Muscle layer of colon (tissue), 2 donors: ENCODE measurements around the gene LRRN4.
"Not testable (repeated sequence)": the region's sequence is repeated elsewhere in the genome, so short reads cannot be mapped to it uniquely, and the experiment has no call there.

ENCODE experiments used
- H3K27ac ChIP-seq: one replicate; pipeline ENCODE4 v1.7.0; 2013; ENCODE audit warnings: low read depth, mild to moderate bottlenecking, low read length, moderate library complexity
- H3K27me3 ChIP-seq, 2 donors: one replicate each; pipeline ENCODE4 v1.7.0; 2013; ENCODE audit warnings: low read length in 2 of 2, mild to moderate bottlenecking in 2 of 2; ENCODE audit not compliant: insufficient read depth in 2 of 2, control insufficient read depth in 1 of 2
- H3K36me3 ChIP-seq: one replicate; pipeline ENCODE4 v1.7.0; 2013; ENCODE audit warnings: mild to moderate bottlenecking, low read length; ENCODE audit not compliant: insufficient read depth
- H3K4me1 ChIP-seq: one replicate; pipeline ENCODE4 v1.7.0; 2013; ENCODE audit warnings: mild to moderate bottlenecking, low read length; ENCODE audit not compliant: insufficient read depth
- H3K4me3 ChIP-seq, 2 donors: one replicate each; pipeline ENCODE4 v1.7.0; 2013; ENCODE audit warnings: low read length in 2 of 2, low read depth in 1 of 2, mild to moderate bottlenecking in 1 of 2, moderate library complexity in 1 of 2
- H3K9ac ChIP-seq: one replicate; pipeline ENCODE4 v1.7.0; 2013; ENCODE audit warnings: low read length
- H3K9me3 ChIP-seq: one replicate; pipeline ENCODE4 v1.7.0; 2013; ENCODE audit warnings: mild to moderate bottlenecking, low read length
- donor health status: abdominal sarcoma.
- donor health status: Adenocarcinoma of cecum.

Gene LRRN4

GRCh38 chr20:6041808-6042265 lies 12.0 kb downstream of the LRRN4 start:
- no peak overlapping the region for H3K9ac ChIP-seq
- H3K4me3 ChIP-seq = no peak overlapping the region
- H3K4me1 ChIP-seq = no peaks in the 10 kb centered on the region
- no peaks in the 10 kb centered on the region for H3K27me3 ChIP-seq
- H3K36me3 ChIP-seq = peaks cover 22% of the 10 kb centered on the region
- no peaks in the 10 kb centered on the region for H3K9me3 ChIP-seq
- H3K27ac ChIP-seq = no peak overlapping the region

- Histone ChIP-seq H3K9me3 (no peaks in the 10 kb centered on the region), H3K36me3 (peaks cover 29% of the 10 kb centered on the region), H3K9ac (no peak overlapping the region), H3K4me1 (no peaks in the 10 kb centered on the region), H3K27ac (no peak overlapping the region), H3K4me3 (no peak overlapping the region), H3K27me3 (no peaks in the 10 kb centered on the region)
Measured at GRCh38 chr20:6040958-6041807, 12.7 kb downstream of the LRRN4 start.

GRCh38 chr20:6040540-6040939 lies 13.3 kb downstream of the LRRN4 start:
- H3K4me3 ChIP-seq = no peak overlapping the region
- H3K27ac ChIP-seq = no peak overlapping the region
- no peak overlapping the region for H3K9ac ChIP-seq
- no peaks in the 10 kb centered on the region for H3K9me3 ChIP-seq
- no peaks in the 10 kb centered on the region for H3K4me1 ChIP-seq
- H3K36me3 ChIP-seq = peaks cover 31% of the 10 kb centered on the region
- no peaks in the 10 kb centered on the region for H3K27me3 ChIP-seq

GRCh38 chr20:6039766-6040165 lies 14.1 kb downstream of the LRRN4 start:
- Histone ChIP-seq H3K27ac (no peak overlapping the region), H3K36me3 (peaks cover 32% of the 10 kb centered on the region), H3K9me3 (no peaks in the 10 kb centered on the region), H3K9ac (no peak overlapping the region), H3K27me3 (no peaks in the 10 kb centered on the region), H3K4me1 (no peaks in the 10 kb centered on the region), H3K4me3 (no peak overlapping the region)

- H3K36me3 ChIP-seq = peaks cover 45% of the 10 kb centered on the region
Measured at GRCh38 chr20:6038256-6038655, 15.6 kb downstream of the LRRN4 start.

GRCh38 chr20:6037082-6037481 lies 16.8 kb downstream of the LRRN4 start:
- no peaks in the 10 kb centered on the region for H3K4me1 ChIP-seq
- H3K27ac ChIP-seq = no peak overlapping the region
- peaks cover 45% of the 10 kb centered on the region for H3K36me3 ChIP-seq

More at GRCh38 chr20:6038256-6038655, 15.6 kb downstream of the LRRN4 start:
- no peaks in the 10 kb centered on the region for H3K27me3 ChIP-seq
- no peak overlapping the region for H3K27ac ChIP-seq
- H3K9ac ChIP-seq = no peak overlapping the region
- H3K9me3 ChIP-seq = no peaks in the 10 kb centered on the region
- H3K4me3 ChIP-seq = no peak overlapping the region
- H3K4me1 ChIP-seq = no peaks in the 10 kb centered on the region

GRCh38 chr20:6036213-6036612 lies 17.6 kb downstream of the LRRN4 start:
- H3K36me3 ChIP-seq = peaks cover 45% of the 10 kb centered on the region
- H3K9me3 ChIP-seq = no peaks in the 10 kb centered on the region
- H3K27me3 ChIP-seq = no peaks in the 10 kb centered on the region
- no peak overlapping the region for H3K4me3 ChIP-seq
- no peak overlapping the region for H3K27ac ChIP-seq
- no peaks in the 10 kb centered on the region for H3K4me1 ChIP-seq
- H3K9ac ChIP-seq = no peak overlapping the region

More at GRCh38 chr20:6037082-6037481, 16.8 kb downstream of the LRRN4 start:
- Histone ChIP-seq H3K9me3 (no peaks in the 10 kb centered on the region), H3K9ac (no peak overlapping the region), H3K4me3 (no peak overlapping the region), H3K27me3 (no peaks in the 10 kb centered on the region)

- no peak overlapping the region for H3K27ac ChIP-seq
- peaks cover 38% of the 10 kb centered on the region for H3K36me3 ChIP-seq
- H3K9me3 ChIP-seq = no peaks in the 10 kb centered on the region
- H3K4me1 ChIP-seq = no peaks in the 10 kb centered on the region
- H3K4me3 ChIP-seq = no peak overlapping the region
- H3K9ac ChIP-seq = no peak overlapping the region
- H3K27me3 ChIP-seq = no peaks in the 10 kb centered on the region
Measured at GRCh38 chr20:6034134-6034969, 19.5 kb downstream of the LRRN4 start.

GRCh38 chr20:6032907-6033306 lies 21.0 kb downstream of the LRRN4 start:
- H3K4me3 ChIP-seq, H3K4me1 ChIP-seq, H3K27me3 ChIP-seq, H3K9ac ChIP-seq, H3K27ac ChIP-seq, H3K9me3 ChIP-seq: not testable (repeated sequence)
- peaks cover 30% of the 10 kb centered on the region for H3K36me3 ChIP-seq

GRCh38 chr20:6030453-6031080 lies 23.3 kb downstream of the LRRN4 start:
- H3K4me3 ChIP-seq = no peak overlapping the region
- H3K4me1 ChIP-seq = no peaks in the 10 kb centered on the region
- H3K9ac ChIP-seq = no peak overlapping the region
- H3K27ac ChIP-seq = no peak overlapping the region
- H3K36me3 ChIP-seq = peaks cover 24% of the 10 kb centered on the region
- no peaks in the 10 kb centered on the region for H3K9me3 ChIP-seq
- H3K27me3 ChIP-seq = no peaks in the 10 kb centered on the region

- Histone ChIP-seq H3K9me3 (no peaks in the 10 kb centered on the region), H3K9ac (no peak overlapping the region), H3K4me1 (no peaks in the 10 kb centered on the region), H3K4me3 (no peak overlapping the region), H3K27ac (no peak overlapping the region), H3K36me3 (peaks cover 28% of the 10 kb centered on the region), H3K27me3 (no peaks in the 10 kb centered on the region)
Measured at GRCh38 chr20:6029538-6029937, 24.3 kb downstream of the LRRN4 start.
